RCC 7860 (cell line): ENCODE data around the gene SERTAD2.

Experiments used
- DNase-seq: peaks from one replicate; pipeline ENCODE4 v3.0.0-alpha.2; 2015; ENCODE audit warnings: low spot score
- FAIRE-seq: peaks from 2 replicates; lab custom pipeline; 2012; peaks lifted over from hg19 to GRCh38; lab: Jason Lieb, UNC

Gene SERTAD2

DNA sequence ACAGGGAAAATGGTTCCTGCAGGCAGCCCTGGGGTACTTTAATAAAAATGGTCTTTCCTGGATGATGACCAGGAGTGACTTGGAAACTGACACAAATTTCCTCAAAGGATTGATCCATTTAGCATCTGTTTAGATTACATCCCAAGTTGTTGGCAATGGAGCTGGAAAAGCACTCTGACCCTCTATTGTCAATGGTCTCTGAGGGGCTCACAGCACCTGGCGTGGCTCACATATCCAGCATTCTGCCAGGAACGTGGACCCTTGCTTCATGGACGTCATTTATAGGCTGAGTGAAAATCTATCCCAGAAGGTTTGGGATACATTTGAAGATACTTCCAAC, 43.8 kb downstream of the SERTAD2 start:
- no peak for FAIRE-seq
- DNase-seq: no peak

DNA sequence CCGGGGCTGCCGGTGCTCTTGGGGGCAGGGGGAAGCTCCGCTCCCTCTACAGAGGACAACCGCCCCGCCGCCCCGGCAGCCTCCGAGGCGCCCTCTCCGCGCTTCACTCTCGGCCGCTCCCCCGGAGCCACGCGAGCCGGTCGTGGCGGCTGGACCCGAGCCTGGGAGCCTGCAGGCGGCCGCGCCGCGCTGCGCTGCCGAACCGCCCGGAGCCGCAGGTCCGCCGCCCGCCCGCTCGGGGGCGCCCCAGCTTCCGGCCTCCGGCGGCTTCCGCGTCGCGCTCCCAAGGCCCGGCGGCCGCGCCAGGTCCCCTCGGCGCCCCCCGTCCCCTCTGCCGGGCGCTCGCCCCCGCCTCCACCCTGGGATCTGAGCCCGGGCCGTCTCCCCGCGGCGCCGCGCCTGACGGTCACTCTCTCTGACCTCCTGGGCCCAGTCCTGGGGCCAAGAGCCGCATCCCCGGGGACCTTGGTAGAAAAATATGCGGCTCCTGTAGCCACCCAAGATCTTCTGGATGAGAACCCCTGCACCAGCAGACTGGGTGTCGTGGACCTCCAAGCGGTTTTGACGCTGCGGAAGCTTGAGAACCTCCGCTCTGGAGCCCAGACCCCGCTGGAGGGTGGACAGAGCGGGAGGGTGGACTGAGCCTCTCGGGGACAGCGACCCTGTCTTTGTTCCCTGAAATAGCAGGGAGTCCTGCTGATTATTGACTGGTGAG, 44.3 kb downstream of the SERTAD2 start:
- DNase-seq (no peak), FAIRE-seq (no peak)

DNA sequence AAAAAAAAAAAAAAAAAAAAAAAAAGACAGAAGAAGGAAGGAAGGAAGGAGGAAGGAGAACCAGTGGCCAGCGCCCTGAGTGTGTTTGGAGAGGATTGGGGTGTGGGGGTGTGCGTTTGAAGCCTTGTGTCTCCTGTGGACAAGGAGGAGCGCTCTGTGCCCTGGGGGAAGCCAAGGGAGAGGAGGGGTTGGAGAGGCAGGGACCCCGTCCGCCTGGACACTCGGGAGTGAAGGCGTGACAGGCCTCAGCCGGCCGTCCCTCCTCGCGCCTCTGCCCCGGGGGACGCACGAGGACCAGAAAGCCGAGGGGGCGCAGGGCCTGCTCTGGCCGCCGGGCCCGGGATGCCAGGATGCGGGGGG, 44.9 kb downstream of the SERTAD2 start:
- FAIRE-seq (no peak), DNase-seq (no peak)

DNA sequence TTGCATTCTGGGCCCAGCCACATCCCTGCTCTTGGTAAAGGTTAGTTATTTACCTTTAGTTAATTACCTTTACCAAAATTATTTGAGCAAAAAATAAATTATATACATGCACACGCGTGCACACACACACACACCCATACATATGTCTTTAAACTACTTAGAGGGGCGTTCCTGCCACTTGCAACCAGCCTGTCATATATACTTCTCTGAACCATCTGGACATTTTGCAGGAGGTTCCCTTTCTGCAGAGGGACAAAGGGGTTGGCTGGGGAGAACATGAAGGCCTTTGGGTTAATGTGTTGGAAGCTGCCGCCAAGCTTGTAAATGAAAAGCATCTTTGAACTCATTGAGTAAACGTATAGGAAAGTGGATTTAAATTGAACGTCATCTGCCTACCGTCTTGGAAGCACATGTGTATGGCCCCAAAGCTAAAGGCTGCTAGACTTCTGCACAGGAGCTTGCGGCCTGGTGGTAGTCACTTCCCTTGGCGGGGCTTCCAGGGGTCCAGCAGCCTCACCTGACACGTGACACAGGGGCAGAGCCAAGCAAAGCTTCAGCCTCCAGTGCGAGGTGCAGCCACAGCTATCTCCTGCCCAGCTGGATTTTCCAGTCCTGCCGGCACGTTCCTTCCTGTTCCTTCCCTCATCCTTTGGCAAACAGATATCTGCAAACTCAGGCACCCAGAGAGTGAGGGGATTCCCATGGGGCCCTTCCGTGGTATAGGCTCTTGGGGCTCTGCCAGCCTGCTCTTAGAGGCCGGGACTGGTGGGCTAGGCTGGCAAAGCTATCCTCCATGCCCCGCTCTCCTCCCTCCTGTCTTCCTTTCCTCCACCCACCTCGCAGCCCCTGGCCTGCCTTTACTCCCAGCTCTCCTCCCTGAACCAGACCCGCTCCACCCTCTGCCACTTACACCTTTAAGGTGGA, 46.1 kb downstream of the SERTAD2 start:
- no peak for FAIRE-seq
- no peak for DNase-seq

DNA sequence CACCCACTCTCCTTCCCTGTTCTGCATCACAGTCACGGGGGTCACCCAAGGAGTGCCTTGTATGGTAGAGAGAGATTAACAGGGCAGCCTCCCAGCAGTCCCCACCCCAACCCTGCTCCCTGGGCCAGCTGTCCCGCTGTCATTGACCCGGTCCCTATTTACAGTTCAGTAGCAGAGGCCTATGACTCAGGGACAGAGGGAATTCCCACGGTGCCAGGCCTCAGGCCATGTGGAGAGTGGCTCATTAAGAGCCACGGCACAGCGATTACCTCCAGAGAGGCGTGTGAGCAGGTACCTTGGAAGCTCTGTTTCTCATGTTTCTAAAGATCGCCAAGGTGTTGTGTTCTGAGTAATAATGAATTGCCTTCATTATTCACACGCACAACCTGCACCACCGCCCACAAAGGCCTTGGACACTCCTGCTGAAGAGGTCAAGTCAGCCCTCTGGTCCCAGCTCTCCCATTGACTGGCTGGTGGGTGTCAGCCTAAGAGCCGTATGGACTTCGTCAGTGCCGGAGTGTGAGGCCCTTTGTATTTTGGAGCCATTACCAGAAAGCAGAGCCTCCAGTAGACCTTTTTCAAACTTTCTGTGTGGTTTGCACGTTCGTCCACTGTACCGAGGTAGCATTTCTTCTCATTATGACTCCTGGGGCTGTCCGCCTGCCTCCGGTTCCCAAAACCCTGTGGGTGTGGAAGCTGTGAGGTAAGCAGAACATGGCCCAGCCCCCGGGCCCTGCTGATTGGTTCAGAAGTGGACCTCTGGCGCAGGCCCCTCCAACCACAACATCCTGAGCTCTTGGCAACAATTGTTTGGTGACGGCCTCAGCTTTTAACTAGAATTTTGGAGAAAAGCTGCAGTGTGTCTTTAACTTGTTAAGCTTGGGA, 47.0 kb downstream of the SERTAD2 start:
- DNase-seq (peak; percentile 59), FAIRE-seq (peak; percentile 2)

DNA sequence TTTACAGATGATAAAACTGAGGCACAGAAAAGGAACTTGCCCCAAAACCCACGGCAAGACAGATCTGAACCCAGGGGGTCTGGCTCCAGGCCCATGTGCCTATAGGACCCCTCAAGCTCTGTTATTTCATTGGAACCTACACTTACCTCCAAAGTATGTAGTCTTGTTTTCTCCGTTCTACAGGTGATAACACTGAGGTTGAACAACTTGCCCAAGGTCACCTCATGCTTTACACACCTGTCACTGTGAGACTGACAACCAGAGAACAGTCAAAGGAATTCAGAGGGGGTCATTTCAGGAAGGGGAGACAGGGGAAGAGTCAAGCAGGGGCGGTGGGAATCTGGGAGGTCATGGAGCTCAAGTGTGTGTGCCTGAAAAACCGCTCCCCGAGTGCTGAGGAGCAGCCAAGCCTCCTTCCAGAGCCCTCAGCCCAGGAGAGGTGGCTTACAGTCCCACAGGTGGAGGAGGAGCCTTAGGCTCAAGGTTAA, 47.7 kb downstream of the SERTAD2 start:
- DNase-seq (no peak), FAIRE-seq (no peak)

DNA sequence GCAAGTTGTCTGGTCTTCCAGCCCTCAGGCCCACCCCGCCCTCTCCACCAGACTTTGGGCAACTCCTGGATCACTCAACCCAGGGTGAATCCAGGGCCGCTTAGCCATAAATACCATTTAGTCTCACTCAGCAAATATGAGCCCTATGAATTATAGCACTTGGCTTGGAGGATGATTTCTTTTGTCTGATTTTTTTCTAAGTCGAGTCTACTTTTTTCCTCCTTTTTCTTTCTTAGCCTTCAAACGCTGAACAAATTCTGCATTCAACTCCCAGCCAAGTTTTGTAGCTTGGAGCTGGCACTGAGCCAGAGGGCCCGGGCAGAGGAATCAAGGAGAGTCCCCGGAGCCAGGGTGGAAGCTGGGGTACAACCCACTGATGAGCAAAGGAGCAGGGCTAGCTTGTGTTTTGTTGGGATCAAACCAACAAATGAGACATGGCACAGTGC, 48.7 kb downstream of the SERTAD2 start:
- FAIRE-seq: no peak
- DNase-seq: no peak

DNA sequence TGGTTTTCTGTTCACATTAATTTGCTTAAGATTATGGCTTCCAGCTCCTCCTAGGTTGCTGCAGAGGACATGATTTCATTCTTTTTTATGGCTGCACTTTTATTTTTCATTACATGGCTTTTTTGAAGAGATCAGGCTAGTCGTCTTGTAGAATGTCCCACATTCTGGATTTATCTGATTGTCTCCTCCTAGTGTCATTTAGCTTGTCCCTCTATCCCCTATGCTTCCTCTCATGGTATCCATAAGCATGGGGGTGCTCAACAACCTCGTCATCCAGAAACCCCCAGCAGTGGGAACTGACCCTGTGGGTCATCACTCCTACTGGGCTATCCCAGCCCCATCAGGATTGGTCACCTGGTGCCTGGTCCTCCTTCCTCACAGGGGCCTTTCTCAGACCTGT, 49.6 kb downstream of the SERTAD2 start:
- FAIRE-seq (no peak), DNase-seq (no peak)

DNA sequence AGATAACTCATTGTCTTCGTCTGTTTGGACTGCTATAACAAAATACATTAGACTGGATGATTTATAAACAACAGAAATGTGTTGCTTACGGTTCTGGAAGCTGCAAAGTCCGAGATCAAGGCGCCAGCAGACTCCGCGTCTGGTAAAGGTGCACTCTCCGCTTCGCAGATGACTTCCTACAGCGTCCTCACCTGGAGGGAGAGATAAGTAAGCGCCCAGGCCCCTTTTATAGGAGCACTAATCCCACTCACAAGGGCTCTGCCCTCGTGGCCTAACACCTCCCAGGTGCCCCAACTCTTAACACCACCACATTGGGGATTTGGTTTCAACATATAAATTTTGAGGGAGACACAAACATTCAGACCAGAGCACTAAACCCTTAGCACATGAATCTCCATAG, 51.3 kb downstream of the SERTAD2 start:
- FAIRE-seq: no peak
- DNase-seq: no peak

DNA sequence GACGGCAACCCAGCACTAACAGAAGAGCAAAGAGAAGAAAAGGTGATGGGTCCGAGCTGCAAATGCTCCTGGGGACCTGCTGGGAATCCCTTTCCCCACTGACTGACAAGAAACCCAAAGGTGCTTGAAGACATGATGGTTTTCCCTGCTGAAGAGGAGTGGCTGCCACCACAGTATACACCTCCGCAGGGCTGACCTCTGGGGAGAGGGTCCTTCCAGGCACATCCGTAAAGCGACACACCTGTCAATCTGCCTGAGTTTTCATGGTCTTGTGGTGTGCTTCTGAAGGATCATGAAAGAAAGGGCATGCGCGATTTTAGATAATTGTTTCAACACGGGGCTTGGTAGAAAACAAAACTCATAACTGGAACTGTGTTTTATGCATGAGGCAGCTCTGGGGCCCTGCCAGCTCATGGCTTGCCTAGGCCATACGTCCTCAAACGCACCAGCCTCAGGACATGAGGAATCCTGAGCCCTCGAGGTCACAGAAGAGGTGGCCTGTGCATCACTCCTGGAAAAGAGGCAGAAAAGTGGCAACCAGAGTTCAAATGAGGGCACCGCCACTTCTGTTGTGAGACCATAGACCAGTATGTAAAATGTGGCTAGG, 51.8 kb downstream of the SERTAD2 start:
- FAIRE-seq (no peak), DNase-seq (no peak)

DNA sequence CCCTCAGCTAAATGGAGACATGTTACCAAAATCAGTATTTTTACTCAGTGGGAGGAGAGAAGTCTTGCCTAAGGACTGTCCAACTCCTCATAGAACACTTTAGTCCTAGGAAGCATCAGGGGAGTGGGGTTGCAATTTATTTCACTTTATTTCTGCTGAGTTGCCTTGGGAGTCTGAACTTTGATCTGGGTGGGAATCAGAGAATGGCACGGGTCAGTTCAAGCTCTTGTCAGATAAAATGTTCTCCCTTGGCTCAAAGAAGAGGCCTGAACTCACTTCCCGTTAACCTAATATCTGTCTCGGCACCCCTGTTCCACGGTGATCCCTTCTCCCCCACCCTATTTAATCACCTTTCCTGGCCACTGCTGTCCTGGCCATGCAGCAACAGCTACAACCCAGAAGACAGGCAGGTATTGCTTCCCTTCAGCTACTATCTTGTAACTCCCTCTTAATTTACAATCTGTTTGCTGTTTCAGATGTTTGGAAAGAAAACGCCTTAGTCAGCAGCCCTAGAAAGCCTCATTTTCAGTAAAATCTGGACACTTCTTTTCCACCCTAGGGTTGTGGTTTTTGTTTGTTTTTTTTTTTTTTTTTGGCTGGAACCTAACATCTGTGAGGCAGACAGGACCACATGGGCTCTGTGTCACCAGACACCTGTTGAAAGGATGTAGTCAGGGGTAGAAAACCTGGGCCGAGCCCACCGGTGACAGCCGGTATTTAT, 52.5 kb downstream of the SERTAD2 start:
- DNase-seq (no peak), FAIRE-seq (no peak)

DNA sequence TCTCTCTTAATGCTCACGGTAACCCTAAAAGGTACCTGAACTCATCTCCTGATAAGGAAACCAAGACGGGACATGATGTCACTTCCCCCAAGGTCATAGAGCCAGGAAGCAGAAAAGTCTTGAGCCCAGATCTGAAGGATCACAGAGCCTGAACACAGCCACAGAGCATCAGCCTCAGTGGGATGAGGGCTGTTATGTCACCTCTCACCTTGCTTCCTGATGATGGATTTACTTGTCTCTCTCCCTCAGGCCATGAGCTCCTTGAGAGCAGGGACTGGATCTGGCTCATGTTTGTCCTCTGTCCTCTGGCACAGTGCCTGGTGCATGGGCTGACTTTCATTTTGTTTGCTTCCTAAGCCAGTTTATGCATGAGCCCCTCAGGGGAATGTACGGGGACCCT, 54.2 kb downstream of the SERTAD2 start:
- DNase-seq (no peak), FAIRE-seq (no peak)

DNA sequence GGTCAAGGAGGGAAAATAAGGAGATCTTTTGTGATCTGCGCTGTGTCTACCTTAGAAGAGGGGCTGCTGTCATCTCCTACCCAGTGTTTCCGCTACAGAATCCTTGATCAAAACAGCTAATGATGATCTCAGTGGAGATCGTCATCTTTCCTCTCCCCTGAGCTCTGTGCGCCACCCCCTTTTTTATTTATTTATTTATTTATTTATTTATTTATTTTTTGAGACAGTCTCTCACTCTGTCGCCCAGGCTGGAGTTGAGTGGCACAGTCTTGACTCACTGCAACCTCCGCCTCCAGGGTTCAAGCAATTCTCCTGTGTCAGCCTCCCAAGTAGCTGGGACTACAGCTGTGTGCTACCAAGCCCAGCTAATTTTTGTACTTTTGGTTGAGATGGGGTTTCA, 55.5 kb downstream of the SERTAD2 start:
- no peak for DNase-seq
- FAIRE-seq: no peak

DNA sequence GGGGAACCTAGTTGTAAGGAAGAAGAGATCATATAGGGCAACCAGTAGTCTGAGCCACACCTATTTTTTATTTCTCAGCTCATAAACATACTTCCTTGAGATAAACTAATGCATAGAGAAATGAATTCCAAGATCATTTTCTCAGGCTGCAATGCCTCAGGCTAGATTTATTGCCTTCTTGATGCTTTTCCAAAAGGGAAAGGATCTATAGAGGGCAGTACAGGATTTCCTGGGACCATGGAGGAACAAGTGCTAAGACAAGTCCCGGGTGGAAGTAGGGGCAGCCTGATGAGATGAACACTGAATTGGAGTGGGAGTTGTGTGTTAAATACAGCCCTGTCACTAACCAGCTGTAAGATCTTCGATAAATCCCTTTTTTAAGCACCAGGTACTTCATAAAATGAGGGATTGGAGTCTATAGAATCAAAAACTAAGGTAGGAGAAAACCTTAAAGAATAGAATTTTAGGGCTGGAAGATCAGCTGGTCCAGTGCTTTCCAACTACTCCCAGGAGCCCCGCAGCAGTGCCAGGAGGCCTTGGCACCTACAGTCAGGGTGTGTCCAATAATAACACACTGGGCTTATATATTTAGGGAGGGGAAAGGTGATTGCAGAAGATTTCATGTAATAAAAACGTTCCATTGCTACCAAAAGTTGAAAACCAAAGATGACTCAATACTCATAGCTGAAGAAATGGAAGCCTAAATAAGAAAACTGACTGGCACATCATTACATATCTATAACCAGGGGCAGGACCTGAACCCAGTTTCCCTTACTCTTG, 58.1 kb downstream of the SERTAD2 start:
- DNase-seq: peak; percentile 10

DNA sequence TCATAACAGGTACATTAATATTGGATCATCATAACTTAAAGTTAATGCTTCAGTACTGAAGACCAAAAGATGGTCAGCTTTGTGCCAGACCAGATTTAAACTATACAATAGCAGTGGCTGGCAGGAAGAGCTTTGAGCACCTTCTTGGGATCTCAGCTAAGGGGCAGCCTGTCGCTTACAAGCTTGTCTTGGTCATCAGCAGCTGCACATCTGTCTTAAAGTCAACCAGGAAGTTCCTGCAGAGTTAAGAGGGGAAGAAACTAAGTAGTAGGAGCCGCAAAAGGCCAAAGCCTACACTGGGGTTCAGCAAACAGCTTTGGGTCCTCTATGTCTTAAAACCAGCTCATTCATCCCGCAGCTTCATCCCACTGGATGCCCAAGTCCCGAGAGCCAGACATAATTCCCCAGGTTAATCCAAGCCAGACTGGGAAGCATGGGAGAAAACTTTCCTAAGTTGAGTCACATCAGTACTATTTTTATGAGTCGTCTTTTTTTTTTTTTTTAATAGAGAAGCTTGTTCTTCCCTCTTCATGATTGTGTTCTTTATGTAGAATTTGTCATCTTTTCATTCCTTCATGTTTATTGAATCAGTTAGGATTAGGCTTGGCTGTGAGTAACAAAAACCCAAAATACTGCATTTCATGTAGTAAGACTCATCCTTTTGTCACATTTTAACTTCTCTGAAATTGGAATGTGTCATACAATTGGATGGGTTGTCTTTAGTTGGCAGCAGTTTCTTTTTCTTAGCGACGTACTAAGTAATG, 59.3 kb downstream of the SERTAD2 start:
- FAIRE-seq (peak; percentile 47), DNase-seq (peak; percentile 72)

More for the DNA sequence above, 58.1 kb downstream of the SERTAD2 start:
- no peak for FAIRE-seq

DNA sequence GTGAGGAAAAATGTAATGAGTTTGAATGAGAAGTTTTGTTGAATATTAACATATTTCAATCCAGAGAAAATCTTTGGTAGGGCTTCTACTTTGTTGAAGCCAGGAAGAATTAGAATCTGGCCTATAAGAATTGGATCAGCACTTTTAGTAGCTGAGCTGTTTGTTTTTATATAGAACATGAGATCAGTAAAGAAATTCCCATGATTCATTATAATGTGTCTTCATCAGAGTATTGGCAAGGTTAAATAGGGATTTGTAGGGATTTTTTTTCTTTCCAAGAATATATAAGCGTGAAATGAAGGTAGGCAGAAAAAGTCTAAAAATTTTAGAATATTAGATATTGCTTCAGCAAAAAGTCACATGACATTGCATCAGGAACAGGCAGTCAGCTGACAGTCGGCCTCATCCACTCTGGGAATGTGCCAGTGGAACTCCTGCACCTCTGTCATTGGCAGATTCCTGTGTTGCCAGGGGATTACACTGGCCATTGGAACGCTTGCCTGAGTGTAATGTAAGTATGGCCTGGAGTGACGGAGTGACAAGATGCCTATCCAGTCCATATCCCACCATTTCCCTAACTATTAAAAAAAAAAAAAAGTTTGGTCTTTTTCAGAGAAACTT, 60.6 kb downstream of the SERTAD2 start:
- no peak for DNase-seq
- no peak for FAIRE-seq

DNA sequence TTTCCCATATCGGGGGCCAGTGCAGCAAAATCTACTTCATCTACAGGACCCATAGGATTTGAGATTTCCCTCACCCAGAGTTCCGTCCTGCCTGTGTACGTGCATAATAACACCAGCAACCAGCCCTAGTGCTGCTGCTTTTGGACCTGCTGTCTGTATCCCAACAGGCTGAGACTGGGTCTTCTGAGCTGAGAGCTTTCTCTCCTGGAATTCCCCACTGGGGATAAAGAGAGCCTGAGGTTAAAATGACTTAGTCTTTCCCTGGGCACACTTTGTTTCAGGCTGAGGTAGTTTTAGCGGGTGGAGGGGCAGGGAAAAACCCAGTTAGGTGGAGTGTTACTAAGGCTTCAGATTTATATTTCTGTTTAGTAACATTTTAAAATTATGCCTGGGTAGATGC, 62.5 kb downstream of the SERTAD2 start:
- FAIRE-seq (no peak), DNase-seq (no peak)

DNA sequence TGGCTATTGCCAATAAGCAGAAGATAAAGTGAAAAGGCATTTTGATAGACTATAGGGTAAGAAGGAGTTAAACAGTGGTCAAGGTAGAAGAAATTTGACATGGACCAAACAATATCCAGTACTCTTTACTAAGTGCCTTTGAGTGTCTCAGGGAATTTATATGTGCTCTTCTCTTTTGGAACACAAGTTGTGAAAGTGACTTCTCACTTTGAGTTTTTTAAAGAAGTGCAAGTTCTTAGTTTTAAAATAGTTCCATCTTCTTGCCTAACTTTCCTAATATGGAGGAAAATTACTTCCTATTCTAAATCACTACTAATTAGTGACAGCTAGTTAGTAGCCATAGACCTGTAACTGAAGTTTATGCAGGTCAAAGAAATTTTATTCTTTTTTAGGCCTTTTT, 66.2 kb downstream of the SERTAD2 start:
- no peak for DNase-seq
- FAIRE-seq: no peak
